ENCODE data around the gene ZNRF3.

DNA sequence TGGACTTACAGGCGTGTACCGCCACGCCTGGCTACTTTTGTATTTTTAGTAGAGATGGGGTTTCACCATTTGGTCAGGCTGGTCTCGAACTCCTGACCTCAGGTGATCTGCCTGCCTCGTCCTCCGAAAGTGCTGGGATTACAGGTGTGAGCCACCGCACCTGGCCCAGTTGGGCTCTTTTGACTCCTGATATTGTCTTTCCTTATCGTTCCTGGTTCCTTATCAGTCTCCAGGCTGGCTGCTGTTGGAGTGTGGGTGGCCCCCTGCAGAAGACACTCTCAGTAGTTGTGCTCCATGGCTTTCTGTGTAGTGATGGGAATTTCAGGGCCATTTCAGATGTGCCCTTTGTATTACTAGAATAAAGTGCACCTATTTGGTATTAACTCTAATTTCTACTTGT lies 123.0 kb downstream of the ZNRF3 start:
- TF ChIP-seq, protein P1, sequence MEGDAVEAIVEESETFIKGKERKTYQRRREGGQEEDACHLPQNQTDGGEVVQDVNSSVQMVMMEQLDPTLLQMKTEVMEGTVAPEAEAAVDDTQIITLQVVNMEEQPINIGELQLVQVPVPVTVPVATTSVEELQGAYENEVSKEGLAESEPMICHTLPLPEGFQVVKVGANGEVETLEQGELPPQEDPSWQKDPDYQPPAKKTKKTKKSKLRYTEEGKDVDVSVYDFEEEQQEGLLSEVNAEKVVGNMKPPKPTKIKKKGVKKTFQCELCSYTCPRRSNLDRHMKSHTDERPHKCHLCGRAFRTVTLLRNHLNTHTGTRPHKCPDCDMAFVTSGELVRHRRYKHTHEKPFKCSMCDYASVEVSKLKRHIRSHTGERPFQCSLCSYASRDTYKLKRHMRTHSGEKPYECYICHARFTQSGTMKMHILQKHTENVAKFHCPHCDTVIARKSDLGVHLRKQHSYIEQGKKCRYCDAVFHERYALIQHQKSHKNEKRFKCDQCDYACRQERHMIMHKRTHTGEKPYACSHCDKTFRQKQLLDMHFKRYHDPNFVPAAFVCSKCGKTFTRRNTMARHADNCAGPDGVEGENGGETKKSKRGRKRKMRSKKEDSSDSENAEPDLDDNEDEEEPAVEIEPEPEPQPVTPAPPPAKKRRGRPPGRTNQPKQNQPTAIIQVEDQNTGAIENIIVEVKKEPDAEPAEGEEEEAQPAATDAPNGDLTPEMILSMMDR (IDR thresholded peaks at IDR 0.05): no peak
- no peak for TF ChIP-seq POLR2A (IDR thresholded peaks at IDR 0.05)
